Endothelial cell of umbilical vein (primary cell): ENCODE results near the gene LDLRAD4. TPM values are rescaled to one million over a fixed set of nuclear protein-coding genes. Genes with fewer than 3 reads are reported as not detected.

Experiments used
- BruUV-seq: library from RNA; stranded (reverse); fragments of 400-500 nt; replicated peaks from 2 replicates; lab custom pipeline; 2021; lab: Mats Ljungman, UMichigan
- CTCF ChIA-PET: fragments of 300-600, 350-600 bp; sonication (Branson Sonifier 250); formaldehyde crosslinking; loops from one replicate; lab custom pipeline; 2021; ENCODE audit warnings: antibody characterized with exemption, inconsistent platforms; lab: Charles Lee
- POLR2A ChIA-PET: fragments of 300-600, 350-600 bp; sonication (Branson Sonifier 250); formaldehyde crosslinking; loops from one replicate; lab custom pipeline; 2021; ENCODE audit warnings: antibody characterized with exemption, inconsistent platforms; lab: Charles Lee
- DNase-seq: peaks from one replicate; pipeline ENCODE4 v3.0.0-alpha.2; 2011; ENCODE audit warnings: low read depth, low spot score
- FAIRE-seq: peaks from 2 replicates; lab custom pipeline; 2011; peaks lifted over from hg19 to GRCh38; lab: Jason Lieb, UNC
- H2AFZ ChIP-seq: 2 replicates; pipeline ENCODE4 v1.6.0; 2012; ENCODE audit warnings: low read depth, low read length, control low read depth, inconsistent platforms
- H3K27ac ChIP-seq: 2 replicates; pipeline ENCODE4 v1.5.1; 2011; ENCODE audit warnings: low read depth, mild to moderate bottlenecking, control low read depth, low read length, moderate library complexity; ENCODE audit not compliant: insufficient read depth
- H3K27me3 ChIP-seq, 2 experiments: 2 replicates each; pipeline versions ENCODE4 v1.6.0 to v1.6.1; 2011; ENCODE audit warnings: low read length in 2 of 2, mixed read lengths in 1 of 2; ENCODE audit not compliant: control insufficient read depth in 2 of 2, insufficient read depth in 2 of 2
- H3K36me3 ChIP-seq, 2 experiments: 2 replicates in 1 of 2; 3 replicates in 1 of 2; pipeline ENCODE4 v1.5.1; 2011; ENCODE audit warnings: low read length in 2 of 2, mild to moderate bottlenecking in 1 of 2, moderate library complexity in 1 of 2; ENCODE audit not compliant: control insufficient read depth in 2 of 2, insufficient read depth in 2 of 2; ENCODE audit errors: extremely low read depth in 1 of 2
- H3K4me1 ChIP-seq: 3 replicates; pipeline ENCODE4 v1.5.1; 2011; ENCODE audit warnings: mild to moderate bottlenecking, low read length; ENCODE audit not compliant: control insufficient read depth, insufficient read depth; ENCODE audit errors: extremely low read depth
- H3K4me2 ChIP-seq: 2 replicates; pipeline ENCODE4 v1.6.1; 2011; ENCODE audit warnings: low read length, control low read depth, mixed read lengths; ENCODE audit not compliant: insufficient read depth
- H3K4me3 ChIP-seq, 3 experiments: fragments of 200-600 bp in 1 of 3; sonication (generic), shearing (Covaris generic) in 1 of 3; replicated peaks in 1 of 3; 2 replicates each; pipeline ENCODE4 v1.5.1; 2011 to 2016; ENCODE audit warnings: control low read depth in 3 of 3, low read length in 3 of 3, mild to moderate bottlenecking in 2 of 3, inconsistent platforms in 1 of 3, low read depth in 1 of 3, moderate library complexity in 1 of 3; ENCODE audit not compliant: insufficient read depth in 1 of 3
- H3K79me2 ChIP-seq: 2 replicates; pipeline ENCODE4 v1.6.0; 2012; ENCODE audit warnings: low read length, inconsistent platforms; ENCODE audit not compliant: control insufficient read depth, insufficient read depth
- H3K9ac ChIP-seq: replicated peaks from 2 replicates; pipeline ENCODE3; 2011; ENCODE audit warnings: low read length, control low read depth; ENCODE audit not compliant: insufficient read depth; ENCODE audit errors: extremely low read depth
- H3K9me1 ChIP-seq: replicated peaks from 3 replicates; pipeline ENCODE4 v1.6.0; 2011; ENCODE audit warnings: mild to moderate bottlenecking, low read length; ENCODE audit not compliant: control insufficient read depth, insufficient read depth; ENCODE audit errors: extremely low read depth
- H3K9me3 ChIP-seq: replicated peaks from 2 replicates; pipeline ENCODE4 v1.5.1; 2012; ENCODE audit warnings: low read length, inconsistent platforms; ENCODE audit not compliant: control insufficient read depth, insufficient read depth
- H4K20me1 ChIP-seq: replicated peaks from 2 replicates; pipeline ENCODE3; 2011; ENCODE audit warnings: mild to moderate bottlenecking, low read length; ENCODE audit not compliant: control insufficient read depth, insufficient read depth; ENCODE audit errors: extremely low read depth
- EZH2 ChIP-seq: IDR thresholded peaks from 2 replicates; pipeline ENCODE4 v1.6.1; 2012; ENCODE audit warnings: borderline replicate concordance, low read depth, mild to moderate bottlenecking, moderate library complexity, low read length, inconsistent platforms; ENCODE audit not compliant: severe bottlenecking
- GATA2 ChIP-seq: IDR thresholded peaks from 2 replicates; pipeline ENCODE4 v1.7.0; 2011; ENCODE audit warnings: low read depth, mild to moderate bottlenecking, moderate library complexity, mixed read lengths, low read length; ENCODE audit not compliant: insufficient read length, insufficient read depth
- JUN ChIP-seq: IDR thresholded peaks from 2 replicates; pipeline ENCODE4 v1.6.1; 2011; ENCODE audit warnings: borderline replicate concordance, low read depth; ENCODE audit not compliant: insufficient read length, insufficient read depth
- MYC ChIP-seq: IDR thresholded peaks from one replicate; pipeline ENCODE4 v1.6.1; 2011; ENCODE audit warnings: mild to moderate bottlenecking, low read depth, low read length
- POLR2AphosphoS5 ChIP-seq: IDR thresholded peaks from 2 replicates; pipeline ENCODE4 v1.6.1; 2012; ENCODE audit warnings: low read depth, mild to moderate bottlenecking, control low read depth, low read length, moderate library complexity; ENCODE audit not compliant: insufficient read depth
- dilution Hi-C: fragments of 300-500 bp; cut with MboI; formaldehyde crosslinking; loops from one replicate; pipeline ENCODE4 v1.15.0; 2019; ENCODE audit warnings: low sequenced_read_pairs; ENCODE audit not compliant: extremely low pct_ligation_motif_present
- intact Hi-C: fragments of 100-400 bp; cut with micrococcal nuclease; formaldehyde crosslinking; loops from one replicate; pipeline ENCODE4 v1.10.0; 2022
- polyA plus RNA-seq, 4 experiments: library from polyadenylated mRNA; depleted of rRNA in 3 of 4; stranded (reverse) in 3 of 4; unstranded in 1 of 4; fragments of >200 nt; gene quantifications; 2 replicates each; pipeline versions ENCODE4 v1.2.1 to v1.2.3, GENCODE V29; 2011 to 2012; ENCODE audit warnings: missing spikeins in 1 of 4
- total RNA-seq: library from RNA; stranded (reverse); gene quantifications from 2 replicates; pipeline ENCODE4 v1.2.3, GENCODE V29; 2021

The LDLRAD4 gene
- total and polyA plus RNA-seq, 2 donors (not counting 3 experiments of a cell fraction or from before 2014, with no cell fraction given) = 5.2 to 6.5 TPM

- Histone ChIP-seq H3K9me3 (no peaks in the 10 kb centered on the region), H3K27me3 (peaks cover 8% of the 10 kb centered on the region in 2 experiments), H3K36me3 (no peaks in the 10 kb centered on the region), H4K20me1 (no peaks in the 10 kb centered on the region), H3K9me1 (no peaks in the 10 kb centered on the region), H2AFZ (no peak overlapping the region), H3K27ac (no peak overlapping the region), H3K4me2 (no peak overlapping the region), H3K9ac (no peak overlapping the region), H3K79me2 (no peaks in the 10 kb centered on the region), H3K4me1 (no peaks in the 10 kb centered on the region), H3K4me3 (no peak overlapping the region)
- dilution Hi-C loops = no loop called here
- ChIA-PET POLR2A (no interaction called here), CTCF (interaction anchor here (1.0 to 1.1 kb wide), 2 partner anchors 18 to 39 kb away, joined by 3 read pairs; no protein-coding TSS in a partner anchor)
- no peak for DNase-seq
- no TSS peak for BruUV-seq
- intact Hi-C loops = no loop called here
- no peak for FAIRE-seq
- TF ChIP-seq EZH2 = no peak
These were observed 325.5 kb downstream of the LDLRAD4 start for GRCh38 chr18:13543811-13544732.

- dilution Hi-C loops (no loop called here), intact Hi-C loops (no loop called here)
- H3K9ac ChIP-seq = no peak overlapping the region
- peaks cover 0 to 6% of the 10 kb centered on the region in 2 experiments for H3K27me3 ChIP-seq
- no peak overlapping the region for H3K4me3 ChIP-seq
- no peak for DNase-seq
- H3K27ac ChIP-seq = no peak overlapping the region
- no peaks in the 10 kb centered on the region for H3K36me3 ChIP-seq
- H3K79me2 ChIP-seq = no peaks in the 10 kb centered on the region
- BruUV-seq = no TSS peak
- FAIRE-seq = no peak
- no peak overlapping the region for H2AFZ ChIP-seq
- H3K9me1 ChIP-seq = no peaks in the 10 kb centered on the region
- H3K9me3 ChIP-seq = no peaks in the 10 kb centered on the region
- no peak overlapping the region for H3K4me2 ChIP-seq
- ChIA-PET CTCF (interaction anchor here (0.7 to 1.1 kb wide), 2 partner anchors 40 to 268 kb away, joined by 3 read pairs; no protein-coding TSS in a partner anchor), POLR2A (no interaction called here)
- TF ChIP-seq MYC (no peak), GATA2 (no peak), EZH2 (no peak), POLR2AphosphoS5 (no peak), JUN (no peak)
- no peaks in the 10 kb centered on the region for H3K4me1 ChIP-seq
- H4K20me1 ChIP-seq = no peaks in the 10 kb centered on the region
These were observed 326.4 kb downstream of the LDLRAD4 start for GRCh38 chr18:13544953-13545352.
